ENCODE measurements around the gene ELK4. TPM values are rescaled to one million over a fixed set of nuclear protein-coding genes. Genes with fewer than 3 reads are reported as not detected.
A peak's percentile ranks its signal among the peaks of the same experiment; 100 is the strongest.
"Not testable (repeated sequence)": the region's sequence is repeated elsewhere in the genome, so short reads cannot be mapped to it uniquely, and the experiment has no call there.

The ELK4 gene
- total RNA-seq, 1 experiment from 2014 or later = 122 TPM

DNA sequence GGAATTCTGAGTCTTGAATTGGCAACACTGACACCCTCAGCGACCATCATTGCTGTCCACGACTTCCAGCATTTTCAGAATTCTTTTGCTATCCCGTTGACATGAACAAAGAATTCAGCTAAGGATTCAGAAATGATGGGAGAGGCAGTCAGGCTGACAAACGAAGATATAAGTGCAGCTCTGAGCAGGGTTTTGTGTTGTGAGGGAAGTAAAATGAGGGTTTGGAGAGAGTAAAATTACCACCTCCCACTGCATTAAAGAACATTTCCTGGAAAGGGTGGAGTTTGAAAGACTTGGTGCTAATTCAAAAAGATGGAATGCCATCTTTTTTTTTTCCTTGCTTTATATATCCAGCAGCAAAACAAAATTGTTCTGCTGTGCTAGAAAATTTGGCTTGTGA is 4.9 kb upstream of the ELK4 start:
- Mint-ChIP-seq H3K4me1 (ENCODE audit: low read depth, unreplicated experiment) (peaks cover 7% of the 10 kb centered on the region), H3K27ac (ENCODE audit: unreplicated experiment) (no peak overlapping the region), H3K9me3 (ENCODE audit: low read depth, unreplicated experiment) (no peaks in the 10 kb centered on the region), H3K27me3 (ENCODE audit: unreplicated experiment) (no peaks in the 10 kb centered on the region), H3K4me3 (ENCODE audit: low read depth, unreplicated experiment) (no peak overlapping the region), H3K36me3 (ENCODE audit: insufficient read depth, unreplicated experiment) (peaks cover 14% of the 10 kb centered on the region)
- no peak for DNase-seq
- TF ChIP-seq, protein P1, sequence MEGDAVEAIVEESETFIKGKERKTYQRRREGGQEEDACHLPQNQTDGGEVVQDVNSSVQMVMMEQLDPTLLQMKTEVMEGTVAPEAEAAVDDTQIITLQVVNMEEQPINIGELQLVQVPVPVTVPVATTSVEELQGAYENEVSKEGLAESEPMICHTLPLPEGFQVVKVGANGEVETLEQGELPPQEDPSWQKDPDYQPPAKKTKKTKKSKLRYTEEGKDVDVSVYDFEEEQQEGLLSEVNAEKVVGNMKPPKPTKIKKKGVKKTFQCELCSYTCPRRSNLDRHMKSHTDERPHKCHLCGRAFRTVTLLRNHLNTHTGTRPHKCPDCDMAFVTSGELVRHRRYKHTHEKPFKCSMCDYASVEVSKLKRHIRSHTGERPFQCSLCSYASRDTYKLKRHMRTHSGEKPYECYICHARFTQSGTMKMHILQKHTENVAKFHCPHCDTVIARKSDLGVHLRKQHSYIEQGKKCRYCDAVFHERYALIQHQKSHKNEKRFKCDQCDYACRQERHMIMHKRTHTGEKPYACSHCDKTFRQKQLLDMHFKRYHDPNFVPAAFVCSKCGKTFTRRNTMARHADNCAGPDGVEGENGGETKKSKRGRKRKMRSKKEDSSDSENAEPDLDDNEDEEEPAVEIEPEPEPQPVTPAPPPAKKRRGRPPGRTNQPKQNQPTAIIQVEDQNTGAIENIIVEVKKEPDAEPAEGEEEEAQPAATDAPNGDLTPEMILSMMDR (IDR thresholded peaks at IDR 0.05; ENCODE audit: unreplicated experiment) = no peak
- intact Hi-C loops (cut with micrococcal nuclease; ENCODE audit: unreplicated experiment) = no loop called here
- no TSS peak for BruUV-seq (replicated peaks)
- CTCF ChIA-PET = interaction anchor here (1.3 kb wide), 1 partner anchor 22 kb away, joined by 5 read pairs; no protein-coding TSS in a partner anchor

- CTCF ChIA-PET = interaction anchor here (1.3 kb wide), 1 partner anchor 23 kb away, joined by 5 read pairs; no protein-coding TSS in a partner anchor
- H3K4me3 Mint-ChIP-seq (ENCODE audit: low read depth, unreplicated experiment); BruUV-seq (replicated peaks); DNase-seq; H3K4me1 Mint-ChIP-seq (ENCODE audit: low read depth, unreplicated experiment); H3K9me3 Mint-ChIP-seq (ENCODE audit: low read depth, unreplicated experiment); intact Hi-C loops (cut with micrococcal nuclease; ENCODE audit: unreplicated experiment); H3K27me3 Mint-ChIP-seq (ENCODE audit: unreplicated experiment); H3K27ac Mint-ChIP-seq (ENCODE audit: unreplicated experiment): not testable (repeated sequence)
- peaks cover 20% of the 10 kb centered on the region for H3K36me3 Mint-ChIP-seq (ENCODE audit: insufficient read depth, unreplicated experiment)
Measured at GRCh38 chr1:205636138-205636530, 4.3 kb upstream of the ELK4 start.

GRCh38 chr1:205633421-205633976 is 1.7 kb upstream of the ELK4 start:
- H3K27ac Mint-ChIP-seq (ENCODE audit: unreplicated experiment) = peak overlapping the region; percentile 20

GRCh38 chr1:205632669-205633169 is 908 bp upstream of the ELK4 start:
- TF ChIP-seq, protein P1 (IDR thresholded peaks at IDR 0.05; ENCODE audit: unreplicated experiment) = no peak
- peaks cover 51% of the 10 kb centered on the region for H3K36me3 Mint-ChIP-seq (ENCODE audit: insufficient read depth, unreplicated experiment)
- no peaks in the 10 kb centered on the region for H3K9me3 Mint-ChIP-seq (ENCODE audit: low read depth, unreplicated experiment)
- CTCF ChIA-PET = interaction anchor here (0.6 to 3.4 kb wide), 13 partner anchors 17 to 345 kb away, joined by 3 to 90 read pairs (median 6); a partner anchor contains a TSS
- H3K27ac Mint-ChIP-seq (ENCODE audit: unreplicated experiment) = peak overlapping the region; percentile 97
- intact Hi-C loops (cut with micrococcal nuclease; ENCODE audit: unreplicated experiment) = loop anchor here (1.0 kb wide), 2 partner anchors 42 to 103 kb away; no protein-coding TSS in a partner anchor
- no peaks in the 10 kb centered on the region for H3K27me3 Mint-ChIP-seq (ENCODE audit: unreplicated experiment)
- no peaks in the 10 kb centered on the region for H3K4me1 Mint-ChIP-seq (ENCODE audit: low read depth, unreplicated experiment)
- no TSS peak for BruUV-seq (replicated peaks)
- peak overlapping the region; percentile 88 for H3K4me3 Mint-ChIP-seq (ENCODE audit: low read depth, unreplicated experiment)
- no peak for DNase-seq

More at GRCh38 chr1:205633421-205633976, 1.7 kb upstream of the ELK4 start:
- H3K27me3 Mint-ChIP-seq (ENCODE audit: unreplicated experiment) = no peaks in the 10 kb centered on the region
- H3K9me3 Mint-ChIP-seq (ENCODE audit: low read depth, unreplicated experiment) = no peaks in the 10 kb centered on the region
- CTCF ChIA-PET = interaction anchor here (1.5 to 3.4 kb wide), 4 partner anchors 25 to 344 kb away, joined by 6 to 90 read pairs (median 19); no protein-coding TSS in a partner anchor
- H3K36me3 Mint-ChIP-seq (ENCODE audit: insufficient read depth, unreplicated experiment) = peaks cover 46% of the 10 kb centered on the region
- H3K4me1 Mint-ChIP-seq (ENCODE audit: low read depth, unreplicated experiment) = no peaks in the 10 kb centered on the region
- no peak overlapping the region for H3K4me3 Mint-ChIP-seq (ENCODE audit: low read depth, unreplicated experiment)
- no peak for DNase-seq
- TF ChIP-seq, protein P1 (IDR thresholded peaks at IDR 0.05; ENCODE audit: unreplicated experiment) = no peak
- intact Hi-C loops (cut with micrococcal nuclease; ENCODE audit: unreplicated experiment) = no loop called here
- no TSS peak for BruUV-seq (replicated peaks)
